ENCODE measurements around the gene MACROH2A2.
"Not testable (repeated sequence)": the region's sequence is repeated elsewhere in the genome, so short reads cannot be mapped to it uniquely, and the experiment has no call there.

MACROH2A2 gene

GRCh38 chr10:70067586-70067985 is 14.9 kb downstream of the MACROH2A2 start:
- no peak for DNase-seq (ENCODE audit: low spot score)

GRCh38 chr10:70068925-70069324 is 16.3 kb downstream of the MACROH2A2 start:
- DNase-seq (ENCODE audit: low spot score): no peak

- no peak for DNase-seq (ENCODE audit: low spot score)
Measured at GRCh38 chr10:70069346-70069745, 16.7 kb downstream of the MACROH2A2 start.

- DNase-seq (ENCODE audit: low spot score): no peak
Measured at GRCh38 chr10:70070834-70071233, 18.2 kb downstream of the MACROH2A2 start.

- DNase-seq (ENCODE audit: low spot score): no peak
Measured at GRCh38 chr10:70074165-70074564, 21.5 kb downstream of the MACROH2A2 start.

GRCh38 chr10:70074971-70075370 is 22.3 kb downstream of the MACROH2A2 start:
- DNase-seq (ENCODE audit: low spot score): no peak

- DNase-seq (ENCODE audit: low spot score): no peak
Measured at GRCh38 chr10:70078329-70078728, 25.7 kb downstream of the MACROH2A2 start.

- no peak for DNase-seq (ENCODE audit: low spot score)
Measured at GRCh38 chr10:70078937-70079336, 26.3 kb downstream of the MACROH2A2 start.

- DNase-seq (ENCODE audit: low spot score): not testable (repeated sequence)
Measured at GRCh38 chr10:70080789-70081188, 28.1 kb downstream of the MACROH2A2 start.

GRCh38 chr10:70084189-70084588 is 31.5 kb downstream of the MACROH2A2 start:
- DNase-seq (ENCODE audit: low spot score): no peak

- DNase-seq (ENCODE audit: low spot score): no peak
Measured at GRCh38 chr10:70085975-70086613, 33.4 kb downstream of the MACROH2A2 start.

- no peak for DNase-seq (ENCODE audit: low spot score)
Measured at GRCh38 chr10:70087616-70088307, 35.1 kb downstream of the MACROH2A2 start.

- DNase-seq (ENCODE audit: low spot score): no peak
Measured at GRCh38 chr10:70088308-70088698, 35.7 kb downstream of the MACROH2A2 start.

- DNase-seq (ENCODE audit: low spot score): no peak
Measured at GRCh38 chr10:70090013-70090412, 37.4 kb downstream of the MACROH2A2 start.

GRCh38 chr10:70090951-70091350 is 38.3 kb downstream of the MACROH2A2 start:
- DNase-seq (ENCODE audit: low spot score): no peak

GRCh38 chr10:70092389-70092718 is 39.7 kb downstream of the MACROH2A2 start:
- DNase-seq (ENCODE audit: low spot score): no peak

- no peak for DNase-seq (ENCODE audit: low spot score)
Measured at GRCh38 chr10:70093335-70093944, 40.8 kb downstream of the MACROH2A2 start.

- no peak for DNase-seq (ENCODE audit: low spot score)
Measured at GRCh38 chr10:70094250-70094649, 41.6 kb downstream of the MACROH2A2 start.

- DNase-seq (ENCODE audit: low spot score): no peak
Measured at GRCh38 chr10:70096016-70096704, 43.5 kb downstream of the MACROH2A2 start.

GRCh38 chr10:70096705-70097420 is 44.2 kb downstream of the MACROH2A2 start:
- DNase-seq (ENCODE audit: low spot score): no peak

- no peak for DNase-seq (ENCODE audit: low spot score)
Measured at GRCh38 chr10:70097459-70097858, 44.8 kb downstream of the MACROH2A2 start.

GRCh38 chr10:70098271-70098670 is 45.6 kb downstream of the MACROH2A2 start:
- no peak for DNase-seq (ENCODE audit: low spot score)
